NCI-H2107 (cell line): ENCODE data around the gene STAC.
"Not testable (repeated sequence)": the region's sequence is repeated elsewhere in the genome, so short reads cannot be mapped to it uniquely, and the experiment has no call there.

Experiments used
- DNase-seq: peaks from one replicate; lab custom pipeline; 2025; lab: John Stamatoyannopoulos, UW

The STAC gene

DNA sequence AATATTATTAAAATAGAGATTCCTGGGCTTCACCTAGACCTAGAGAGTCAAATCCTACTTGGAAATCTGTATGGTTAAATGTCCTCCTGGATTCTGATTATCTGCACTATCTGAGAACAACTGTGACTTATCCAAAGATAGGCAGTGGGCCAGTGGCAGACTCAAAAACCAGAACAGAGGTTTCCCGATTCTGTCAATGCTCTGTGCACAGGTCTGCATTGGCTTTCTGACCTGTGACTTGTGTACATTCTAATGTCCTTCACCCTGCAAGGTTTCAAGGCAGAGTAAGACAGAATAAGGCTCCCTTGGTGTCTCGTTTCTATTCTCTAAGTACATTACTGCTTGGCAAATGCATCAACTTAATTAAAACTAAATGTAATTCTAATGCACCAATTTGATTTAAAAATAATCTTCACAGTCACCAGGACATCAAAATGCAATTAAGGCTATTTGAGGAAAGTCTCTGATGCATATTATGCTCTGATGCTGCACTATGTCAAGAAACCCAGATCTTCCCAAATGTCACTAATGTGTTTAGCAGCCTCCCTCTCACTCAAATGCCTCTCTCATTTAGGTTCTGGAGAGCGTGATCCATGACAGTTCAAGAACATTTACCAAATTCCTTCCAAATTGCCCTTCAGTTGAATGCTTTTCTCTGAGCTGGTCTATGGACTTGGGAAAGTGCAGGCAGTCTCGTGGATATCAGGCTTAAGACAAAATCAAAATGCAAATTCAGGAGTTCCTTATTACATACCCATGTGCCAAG is 140.1 kb downstream of the STAC start:
- DNase-seq = no peak

DNA sequence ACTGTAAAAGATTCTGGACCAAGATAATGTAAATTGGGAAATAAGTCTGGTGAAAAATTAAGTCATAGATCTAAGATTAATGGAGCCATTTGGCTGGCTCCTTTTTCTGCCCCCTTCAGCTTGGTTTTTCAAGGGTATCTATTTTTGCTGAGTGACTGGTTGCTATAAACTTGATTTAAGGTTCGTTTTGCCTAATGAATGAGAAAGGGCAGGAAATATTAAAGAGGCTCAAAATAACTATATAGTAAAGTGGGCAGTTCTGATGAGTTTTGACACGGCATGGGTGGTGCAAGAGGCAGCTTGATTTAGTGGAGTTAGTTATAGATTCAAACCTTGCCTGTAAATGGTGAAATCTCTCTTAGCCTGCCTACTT is 140.7 kb downstream of the STAC start:
- DNase-seq = no peak

GRCh38 chr3:36524560-36524959 is 144.3 kb downstream of the STAC start:
- DNase-seq = no peak

DNA sequence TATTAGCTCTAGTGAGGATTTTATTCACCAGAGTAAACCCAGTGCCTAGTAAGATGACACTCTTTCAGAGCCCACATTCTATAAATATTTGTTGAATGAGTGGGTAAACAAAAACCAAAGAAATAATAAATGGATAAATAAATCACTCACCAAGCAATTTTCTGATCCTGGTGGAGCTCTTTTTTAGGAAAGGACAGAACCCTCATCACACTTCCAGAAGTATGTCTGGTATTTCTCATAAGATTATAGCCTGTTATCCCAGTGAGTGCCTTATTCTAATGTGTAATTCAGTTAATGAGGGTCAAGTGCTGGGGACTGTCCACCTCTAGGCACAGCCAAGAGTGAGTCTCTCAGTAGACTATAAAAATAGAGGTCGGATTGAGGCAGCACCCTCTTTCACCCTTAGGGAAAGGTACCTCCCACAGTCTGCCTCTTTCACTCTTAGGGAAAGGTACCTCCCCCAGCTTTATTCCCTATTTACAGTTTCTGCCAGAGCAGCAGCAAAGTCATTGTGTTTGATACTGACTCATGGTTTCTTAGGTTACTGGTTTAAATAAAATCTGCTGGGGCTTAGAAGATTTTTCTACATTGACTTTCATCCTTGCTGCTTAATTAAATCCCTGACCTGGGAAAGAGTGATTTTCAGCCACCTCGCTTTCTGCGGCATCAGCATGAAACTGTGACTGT is 145.0 kb downstream of the STAC start:
- no peak for DNase-seq

GRCh38 chr3:36538136-36538749 is 157.9 kb downstream of the STAC start:
- DNase-seq = no peak

- no peak for DNase-seq
Observed at GRCh38 chr3:36540888-36541518, 160.7 kb downstream of the STAC start.

GRCh38 chr3:36542186-36542585 is 161.9 kb downstream of the STAC start:
- no peak for DNase-seq

DNA sequence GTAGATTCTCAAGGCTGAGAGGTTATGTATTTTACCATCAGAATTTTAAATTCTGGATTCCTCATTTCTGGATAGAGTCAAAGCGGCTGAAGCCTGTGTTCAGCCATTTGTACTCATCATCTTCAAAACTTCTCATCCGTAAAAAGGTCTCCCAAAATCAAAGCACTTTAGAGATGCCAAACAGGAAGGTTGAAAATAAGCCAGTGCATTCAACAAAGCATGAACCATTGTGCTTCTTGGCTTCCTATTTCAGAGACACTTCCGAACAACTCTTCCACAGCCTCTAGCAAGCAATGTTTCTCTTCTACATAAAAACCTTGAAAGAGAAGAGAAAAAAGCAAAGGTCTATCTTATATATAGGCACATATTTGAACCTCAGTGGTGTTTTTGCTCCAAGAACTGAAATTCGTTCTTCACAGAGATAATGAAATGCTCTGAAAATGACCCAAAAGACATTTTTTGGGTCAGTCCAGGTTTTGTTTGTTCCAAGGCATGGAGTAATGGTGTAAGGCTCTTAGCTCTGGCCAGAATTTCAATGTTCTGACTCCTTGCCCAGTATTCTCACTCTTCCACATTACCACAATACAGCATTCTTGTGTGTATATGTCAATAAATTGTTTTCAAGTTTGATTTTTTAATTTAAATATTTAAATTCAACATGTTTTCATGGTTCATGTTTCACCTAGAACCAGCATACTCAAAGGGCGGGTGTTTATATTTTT is 163.1 kb downstream of the STAC start:
- DNase-seq = no peak

DNA sequence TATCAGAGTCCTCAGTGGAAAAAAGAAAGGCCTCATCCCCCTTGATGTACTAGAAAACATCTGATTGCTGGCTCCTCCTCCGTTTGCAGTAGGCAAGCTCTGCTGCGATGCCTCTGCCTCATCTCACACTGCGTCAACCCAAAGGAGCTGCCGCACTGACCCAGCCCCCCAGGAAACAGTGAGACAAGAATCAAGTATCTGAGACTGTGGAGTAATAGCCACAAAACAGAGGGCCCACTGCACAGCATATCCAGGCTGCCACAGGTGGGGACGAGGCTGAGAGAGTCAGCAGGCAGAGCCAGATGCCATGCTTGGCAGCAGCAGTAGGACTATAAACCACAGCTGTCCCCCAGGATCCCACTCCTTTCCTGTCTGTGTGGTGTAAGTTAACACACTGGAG is 165.9 kb downstream of the STAC start:
- no peak for DNase-seq

DNA sequence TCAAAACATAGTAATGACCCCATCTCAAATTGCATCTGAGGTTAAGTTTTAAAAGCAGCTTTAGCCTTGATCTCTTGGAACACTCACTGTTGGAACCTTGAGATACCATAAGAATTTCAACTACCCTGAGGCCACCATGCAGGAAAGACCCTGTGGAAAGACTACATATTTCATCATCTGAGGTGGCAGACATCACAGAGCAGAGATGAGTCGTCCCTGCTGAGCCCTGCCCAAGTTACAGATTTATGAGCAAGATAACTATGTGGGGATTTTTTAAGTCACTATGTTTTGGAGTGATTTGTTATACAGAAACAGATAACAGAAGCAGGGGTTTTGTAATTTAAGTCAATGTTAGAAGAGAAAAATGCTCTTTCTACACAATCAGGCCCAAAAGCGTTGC is 168.4 kb downstream of the STAC start:
- no peak for DNase-seq

GRCh38 chr3:36557021-36557707 is 176.9 kb downstream of the STAC start:
- no peak for DNase-seq

DNA sequence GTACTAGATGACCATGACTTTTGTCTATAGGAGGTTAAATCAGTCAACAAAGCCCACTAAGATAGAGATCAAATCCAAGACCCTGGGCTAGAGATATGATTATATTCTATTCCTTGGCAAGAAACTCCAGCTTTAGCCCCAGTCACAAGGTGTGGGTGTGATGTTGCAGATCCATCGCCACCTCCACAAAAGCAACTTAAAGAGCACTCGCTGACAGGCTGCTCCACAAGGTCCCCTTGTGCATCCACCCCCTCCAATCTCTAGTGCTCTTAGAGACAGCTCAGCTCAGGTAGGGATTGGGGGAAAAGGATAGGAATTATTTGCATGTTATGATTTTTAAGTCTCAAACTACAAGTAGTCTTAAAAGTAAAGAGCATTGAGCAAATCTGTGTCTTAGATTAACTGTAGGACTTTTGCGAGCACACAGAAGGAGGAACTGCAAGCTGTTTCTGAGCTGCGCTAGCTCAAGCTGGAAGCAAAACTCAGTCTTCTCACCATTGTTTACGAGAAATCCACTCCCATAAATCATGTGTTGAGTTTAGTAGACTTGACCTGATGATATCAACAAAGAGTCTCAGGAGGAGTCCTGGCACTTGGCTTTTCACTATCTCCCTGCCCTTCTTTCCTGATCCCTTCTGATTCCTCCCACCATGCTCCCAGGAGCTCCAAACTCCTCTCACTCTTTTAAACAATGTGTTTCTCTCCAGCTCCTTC is 177.6 kb downstream of the STAC start:
- no peak for DNase-seq

DNA sequence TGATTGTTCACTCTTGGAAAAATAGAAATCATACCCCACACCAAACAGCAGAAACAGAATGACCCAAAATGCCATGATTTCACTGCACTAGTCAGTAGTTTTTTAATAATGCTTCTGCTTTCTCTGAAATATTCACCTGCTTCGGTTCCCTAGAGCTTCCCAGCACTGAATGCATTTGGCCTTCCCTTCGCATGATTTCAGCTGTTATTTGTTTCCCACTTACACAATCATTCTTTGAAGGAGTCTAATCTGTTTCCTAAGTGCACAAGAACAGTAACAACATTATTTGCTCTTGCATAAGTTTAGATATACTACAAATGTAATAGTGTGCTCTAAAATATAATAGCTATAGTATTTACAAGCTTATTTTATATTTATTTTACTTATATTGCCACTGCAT is 178.7 kb downstream of the STAC start:
- DNase-seq = no peak

DNA sequence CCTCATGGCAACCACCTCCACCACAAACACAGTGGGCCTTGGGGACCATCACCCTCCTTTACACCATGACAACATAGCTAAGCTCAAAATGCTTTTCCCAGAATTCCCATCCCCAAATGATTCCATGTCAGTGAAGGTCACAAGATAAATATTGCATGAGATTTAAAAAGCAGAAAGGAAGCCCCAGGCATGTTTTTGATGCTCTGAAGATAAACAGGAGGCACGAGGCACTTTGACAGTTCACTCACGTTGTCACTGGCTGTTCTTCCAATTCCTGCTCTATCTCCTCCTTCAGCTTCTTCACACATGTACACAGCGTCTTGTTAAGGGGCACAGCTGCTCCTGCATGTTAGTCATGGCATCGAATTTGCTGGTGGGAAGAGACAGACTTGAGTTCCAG is 180.4 kb downstream of the STAC start:
- DNase-seq = no peak

- no peak for DNase-seq
Observed at GRCh38 chr3:36561601-36562000, 181.3 kb downstream of the STAC start.

DNA sequence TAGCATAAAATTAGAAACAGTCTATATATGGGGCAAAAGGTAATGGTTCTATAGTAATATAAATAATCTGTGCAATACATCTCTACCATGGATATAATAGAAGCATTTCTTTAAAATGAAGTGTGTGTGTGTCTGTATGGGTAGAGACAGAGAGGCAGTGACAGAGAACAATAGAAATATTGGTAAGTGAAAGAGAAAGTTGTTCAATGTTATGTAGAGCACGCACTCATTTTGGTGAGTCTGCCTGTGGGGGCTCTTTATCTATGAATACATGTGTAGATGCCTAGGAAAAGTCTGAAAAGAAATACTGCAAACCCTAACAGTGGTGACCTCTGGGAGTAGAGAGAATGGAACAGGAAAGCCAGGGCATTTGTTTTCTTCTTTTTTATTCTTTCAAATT is 182.6 kb downstream of the STAC start:
- no peak for DNase-seq

GRCh38 chr3:36575241-36575640 is 194.9 kb downstream of the STAC start:
- no peak for DNase-seq

GRCh38 chr3:36578418-36578817 is 198.1 kb downstream of the STAC start:
- DNase-seq = not testable (repeated sequence)

DNA sequence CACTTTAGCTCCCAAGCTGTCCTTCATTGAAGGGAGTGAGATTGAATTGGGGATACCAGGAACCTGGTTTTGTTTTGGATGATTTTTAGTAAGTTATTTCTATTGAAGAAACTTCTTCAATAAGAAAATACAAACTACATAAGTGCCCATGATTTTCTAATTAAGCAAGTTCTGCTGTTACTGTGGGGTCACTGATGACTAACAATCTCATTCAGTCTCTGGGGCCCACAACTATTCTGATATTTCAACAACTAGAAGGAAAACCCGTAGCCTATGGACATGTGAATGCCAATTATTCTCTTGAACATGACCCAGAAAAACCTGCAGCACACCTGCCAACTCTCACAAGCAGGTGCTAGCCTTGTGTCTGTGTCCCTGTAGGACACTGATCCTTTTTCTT is 199.4 kb downstream of the STAC start:
- no peak for DNase-seq

DNA sequence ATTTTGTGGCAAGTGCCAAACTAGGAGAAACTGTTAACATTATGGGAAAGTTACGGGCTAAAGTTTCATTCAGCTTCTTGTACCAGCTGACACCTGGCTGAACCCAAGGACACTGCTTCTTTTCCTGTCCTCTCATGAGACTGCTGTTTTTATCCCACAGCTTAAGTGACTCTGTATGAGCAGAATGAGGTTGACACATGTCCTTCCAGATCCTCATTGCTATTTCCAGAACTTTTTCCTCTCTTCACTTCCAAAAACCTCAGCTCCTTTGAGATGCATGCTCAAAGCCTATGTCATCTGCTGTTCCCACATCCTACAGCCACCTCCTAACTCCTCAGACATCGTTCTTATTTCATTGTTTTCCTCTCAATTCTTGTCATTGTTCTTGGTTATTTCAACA is 200.4 kb downstream of the STAC start:
- no peak for DNase-seq

- DNase-seq = no peak
Observed at GRCh38 chr3:36591959-36592358, 211.7 kb downstream of the STAC start.
